Rectal smooth muscle tissue (tissue), 1 donor: ENCODE measurements around the gene LCT.

Source experiments
- H3K27ac ChIP-seq: one replicate; pipeline ENCODE4 v1.7.0; 2013; ENCODE audit warnings: low read depth, low read length, inconsistent platforms
- H3K27me3 ChIP-seq: one replicate; pipeline ENCODE4 v1.7.0; 2013; ENCODE audit warnings: low read length; ENCODE audit not compliant: control insufficient read depth, insufficient read depth
- H3K36me3 ChIP-seq: one replicate; pipeline ENCODE4 v1.7.0; 2013; ENCODE audit warnings: low read length; ENCODE audit not compliant: control insufficient read depth, insufficient read depth
- H3K4me1 ChIP-seq: one replicate; pipeline ENCODE4 v1.7.0; 2013; ENCODE audit warnings: low read length; ENCODE audit not compliant: control insufficient read depth, insufficient read depth
- H3K4me3 ChIP-seq: one replicate; pipeline ENCODE4 v1.7.0; 2013; ENCODE audit warnings: low read length
- H3K9ac ChIP-seq: one replicate; pipeline ENCODE4 v1.7.0; 2013; ENCODE audit warnings: low read length

Gene LCT

DNA sequence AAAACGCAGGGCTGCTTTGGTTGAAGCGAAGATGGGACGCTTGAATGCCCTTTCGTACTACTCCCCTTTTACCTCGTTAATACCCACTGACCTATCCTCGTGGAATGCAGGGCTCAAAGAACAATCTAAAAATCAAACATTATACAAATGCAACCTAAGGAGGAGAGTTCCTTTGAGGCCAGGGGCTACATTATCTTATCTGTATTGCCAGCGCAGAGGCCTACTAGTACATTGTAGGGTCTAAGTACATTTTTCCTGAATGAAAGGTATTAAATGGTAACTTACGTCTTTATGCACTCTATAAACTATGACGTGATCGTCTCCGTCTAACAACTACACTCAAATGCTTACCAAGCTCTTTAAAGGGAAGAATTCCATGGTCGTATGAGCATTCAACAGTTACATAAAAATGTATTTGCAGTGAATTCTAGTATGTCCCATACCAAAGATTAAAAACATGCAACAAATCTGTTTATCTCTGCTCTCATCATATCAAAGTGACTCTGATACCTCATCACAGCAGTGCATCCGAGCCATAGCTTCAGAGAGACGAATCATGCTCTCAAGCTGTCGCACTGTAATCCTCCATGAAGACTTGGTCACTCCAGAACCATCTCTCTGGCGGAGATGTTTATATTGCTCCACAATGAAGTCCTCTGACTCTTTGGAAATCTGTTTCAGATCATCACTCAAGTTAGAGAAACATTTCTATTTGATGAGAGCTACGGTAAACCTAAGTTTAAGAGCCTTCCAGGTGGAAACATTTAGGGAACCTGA is 14.1 kb upstream of the LCT start:
- peaks cover 6% of the 10 kb centered on the region for H3K36me3 ChIP-seq
- H3K4me1 ChIP-seq, result no peaks in the 10 kb centered on the region
- H3K27ac ChIP-seq, result no peak overlapping the region
- no peak overlapping the region for H3K9ac ChIP-seq
- H3K27me3 ChIP-seq, result no peaks in the 10 kb centered on the region
- H3K4me3 ChIP-seq, result no peak overlapping the region

DNA sequence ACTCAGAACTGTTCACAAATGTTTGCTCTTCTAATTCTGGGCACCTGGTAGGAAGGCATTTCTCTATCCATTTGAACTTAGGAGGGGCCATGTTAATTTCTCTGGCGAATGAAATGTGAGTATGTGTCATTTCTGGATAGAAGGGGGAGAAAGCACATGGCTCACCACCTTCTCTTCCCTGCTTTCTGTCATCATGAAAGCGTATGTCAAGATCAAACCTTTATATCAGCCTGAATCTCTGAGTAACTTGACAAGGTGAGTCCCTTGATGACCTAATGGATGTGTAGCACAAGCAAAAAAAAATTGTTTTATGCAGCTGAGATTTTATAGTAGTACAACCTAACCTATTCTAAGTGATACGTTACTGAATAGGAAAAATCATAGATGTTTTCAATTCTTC is 12.1 kb upstream of the LCT start:
- H3K27ac ChIP-seq, result no peak overlapping the region
- H3K4me3 ChIP-seq, result no peak overlapping the region
- H3K36me3 ChIP-seq, result peaks cover 6% of the 10 kb centered on the region
- H3K4me1 ChIP-seq, result no peaks in the 10 kb centered on the region
- no peaks in the 10 kb centered on the region for H3K27me3 ChIP-seq
- no peak overlapping the region for H3K9ac ChIP-seq

DNA sequence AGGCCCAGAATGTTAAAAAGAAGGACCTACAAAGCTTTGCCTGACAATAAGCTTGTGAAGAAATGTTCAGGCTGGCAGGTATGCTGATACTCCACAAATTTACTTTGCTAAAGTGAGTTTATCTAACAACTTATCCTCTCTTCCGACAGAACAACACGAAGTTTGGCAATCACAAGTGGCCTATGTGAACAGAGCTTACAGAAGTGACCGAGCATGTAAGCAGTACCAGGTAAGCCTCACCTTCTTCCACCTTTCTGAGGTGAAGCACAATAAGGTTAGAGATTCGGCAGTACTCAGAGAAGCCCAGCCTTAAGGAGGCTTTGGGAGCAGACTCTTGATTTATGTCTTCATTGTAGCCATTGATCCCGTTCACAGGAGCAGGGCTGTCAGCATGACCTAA is 9.0 kb upstream of the LCT start:
- H3K9ac ChIP-seq, result no peak overlapping the region
- no peak overlapping the region for H3K4me3 ChIP-seq
- peaks cover 10% of the 10 kb centered on the region for H3K36me3 ChIP-seq
- no peak overlapping the region for H3K27ac ChIP-seq
- no peaks in the 10 kb centered on the region for H3K4me1 ChIP-seq
- H3K27me3 ChIP-seq, result no peaks in the 10 kb centered on the region

DNA sequence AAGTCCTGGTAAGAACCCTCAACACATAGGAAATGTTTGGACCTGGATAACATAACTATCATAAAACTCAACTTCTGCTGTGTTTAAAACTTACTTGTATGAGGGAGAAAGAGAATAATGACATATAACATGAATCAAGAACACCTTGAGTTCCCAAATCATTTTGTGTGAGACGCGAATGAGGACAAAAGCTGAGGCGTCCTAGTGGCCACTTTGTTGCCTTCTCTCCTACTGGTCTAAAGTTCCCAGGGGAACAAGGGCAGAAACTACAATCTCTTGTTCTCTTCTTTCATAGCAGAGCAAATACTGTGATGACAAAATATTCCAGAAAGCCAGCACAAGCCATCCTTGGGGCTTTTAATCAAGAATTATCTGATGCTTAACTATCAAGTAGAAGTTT is 8.3 kb upstream of the LCT start:
- Histone ChIP-seq H3K36me3 (peaks cover 10% of the 10 kb centered on the region), H3K4me3 (no peak overlapping the region), H3K9ac (no peak overlapping the region), H3K4me1 (no peaks in the 10 kb centered on the region), H3K27ac (no peak overlapping the region), H3K27me3 (no peaks in the 10 kb centered on the region)

DNA sequence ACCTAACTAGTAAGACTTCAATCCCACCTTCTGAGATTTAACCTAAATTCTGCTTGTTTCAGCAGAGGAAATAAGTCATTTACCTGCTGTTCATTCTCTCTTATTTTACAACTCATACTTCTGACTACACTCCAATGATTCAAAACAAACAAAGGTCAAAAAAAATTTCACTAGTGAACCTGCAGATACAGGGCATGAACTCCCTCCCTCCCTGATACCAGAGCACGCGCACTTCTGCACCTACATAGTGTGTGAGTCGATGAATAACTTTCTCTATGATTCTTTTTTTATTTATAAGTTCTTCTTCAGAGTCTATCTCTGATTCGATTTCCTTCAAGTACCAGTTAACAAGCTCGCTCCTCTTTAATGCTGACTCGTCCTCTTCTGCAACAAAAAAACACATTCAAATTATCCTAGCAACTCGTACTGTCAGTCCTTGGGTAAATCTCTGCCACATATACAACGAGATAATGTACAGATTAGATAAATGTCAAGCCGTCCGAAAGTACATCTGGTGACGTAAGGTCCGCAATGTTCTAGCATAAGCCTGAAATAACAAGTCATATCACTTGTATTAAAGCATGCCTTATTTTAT is 7.4 kb upstream of the LCT start:
- Histone ChIP-seq H3K4me1 (no peaks in the 10 kb centered on the region), H3K36me3 (peaks cover 10% of the 10 kb centered on the region), H3K4me3 (no peak overlapping the region), H3K27ac (no peak overlapping the region), H3K9ac (no peak overlapping the region), H3K27me3 (no peaks in the 10 kb centered on the region)

DNA sequence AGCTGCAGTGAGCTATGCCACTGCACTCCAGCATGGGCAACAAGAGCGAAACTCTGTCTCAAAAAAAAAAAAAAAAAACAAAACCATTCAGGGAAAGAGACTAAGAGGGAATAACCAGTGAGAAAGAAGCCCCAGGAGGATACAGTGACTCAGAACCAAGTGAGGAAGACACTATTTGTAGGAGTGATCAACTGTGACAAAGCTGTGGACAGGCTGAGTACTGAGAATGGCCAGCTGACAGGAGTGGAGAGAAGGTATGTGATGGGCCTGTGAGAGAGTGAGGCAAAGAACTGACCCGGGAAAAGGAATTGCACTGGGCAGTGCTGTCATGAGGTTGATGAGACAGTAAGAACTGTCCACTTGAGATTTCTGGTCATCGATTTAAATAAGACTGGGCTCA is 6.7 kb upstream of the LCT start:
- Histone ChIP-seq H3K9ac (no peak overlapping the region), H3K4me3 (no peak overlapping the region), H3K36me3 (peaks cover 7% of the 10 kb centered on the region), H3K27me3 (no peaks in the 10 kb centered on the region), H3K4me1 (no peaks in the 10 kb centered on the region), H3K27ac (no peak overlapping the region)

DNA sequence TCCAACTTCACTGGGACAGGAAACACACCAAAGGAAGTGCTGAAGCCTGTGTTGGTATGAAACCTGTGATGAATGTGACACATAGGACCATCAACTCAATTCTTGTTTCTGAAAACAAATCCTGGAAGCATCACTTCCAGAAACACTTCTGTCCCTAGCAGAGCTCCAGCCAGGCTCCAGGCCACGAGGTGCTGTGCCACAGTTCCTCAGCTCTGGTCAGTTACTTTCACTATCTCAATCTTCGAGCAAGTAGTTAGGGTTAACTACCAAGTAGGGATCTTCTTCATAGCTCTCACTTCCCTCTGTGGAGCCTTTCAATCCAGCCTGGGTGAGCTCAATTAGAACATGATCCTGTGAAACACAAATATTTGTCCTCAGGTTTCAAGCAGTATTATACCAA is 3.6 kb upstream of the LCT start:
- no peak overlapping the region for H3K27ac ChIP-seq

DNA sequence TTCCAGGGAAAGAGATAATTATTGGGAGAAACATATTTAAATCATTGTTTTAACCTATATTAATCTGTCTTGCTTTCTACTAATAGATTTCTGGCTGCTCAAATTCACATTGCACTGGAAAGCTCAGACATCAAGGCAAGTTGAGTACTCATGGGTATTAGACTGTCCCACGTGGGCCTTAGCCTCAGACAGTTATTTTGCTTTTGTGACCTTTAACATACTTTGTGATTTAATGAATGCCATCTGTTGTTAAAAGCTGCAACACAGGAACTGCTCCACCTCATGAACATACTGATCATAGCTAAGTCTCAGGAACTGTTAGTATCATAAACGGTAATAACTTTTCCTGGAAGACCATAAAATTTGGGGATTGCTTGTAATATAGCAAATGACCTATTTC is 2.7 kb upstream of the LCT start:
- Histone ChIP-seq H3K27ac (no peak overlapping the region), H3K27me3 (no peaks in the 10 kb centered on the region), H3K9ac (no peak overlapping the region), H3K4me1 (no peaks in the 10 kb centered on the region), H3K36me3 (peaks cover 7% of the 10 kb centered on the region), H3K4me3 (no peak overlapping the region)

More for the DNA sequence above, 3.6 kb upstream of the LCT start:
- Histone ChIP-seq H3K9ac (no peak overlapping the region), H3K4me3 (no peak overlapping the region), H3K27me3 (no peaks in the 10 kb centered on the region), H3K36me3 (peaks cover 7% of the 10 kb centered on the region), H3K4me1 (no peaks in the 10 kb centered on the region)

DNA sequence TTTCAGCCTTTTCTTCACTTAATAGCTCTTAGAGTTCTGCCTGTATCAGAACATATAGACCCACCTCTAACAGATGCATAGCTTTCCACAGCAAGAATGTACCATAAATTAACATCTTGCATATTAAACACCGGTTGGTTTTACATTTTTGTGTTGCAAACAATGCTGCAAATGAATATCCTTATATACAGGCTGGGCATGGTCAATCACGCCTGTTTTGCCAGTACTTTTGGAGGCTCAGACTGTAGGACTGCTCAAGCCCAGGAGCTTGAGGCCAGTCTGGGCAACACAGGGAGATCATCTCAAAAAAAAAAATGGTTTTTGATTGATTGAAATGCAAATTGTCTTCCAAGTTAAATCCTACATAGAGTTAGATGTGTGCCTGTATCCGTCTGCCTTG is 1.5 kb upstream of the LCT start:
- Histone ChIP-seq H3K4me1 (no peaks in the 10 kb centered on the region), H3K4me3 (no peak overlapping the region), H3K36me3 (peaks cover 4% of the 10 kb centered on the region), H3K27ac (no peak overlapping the region), H3K27me3 (no peaks in the 10 kb centered on the region), H3K9ac (no peak overlapping the region)

DNA sequence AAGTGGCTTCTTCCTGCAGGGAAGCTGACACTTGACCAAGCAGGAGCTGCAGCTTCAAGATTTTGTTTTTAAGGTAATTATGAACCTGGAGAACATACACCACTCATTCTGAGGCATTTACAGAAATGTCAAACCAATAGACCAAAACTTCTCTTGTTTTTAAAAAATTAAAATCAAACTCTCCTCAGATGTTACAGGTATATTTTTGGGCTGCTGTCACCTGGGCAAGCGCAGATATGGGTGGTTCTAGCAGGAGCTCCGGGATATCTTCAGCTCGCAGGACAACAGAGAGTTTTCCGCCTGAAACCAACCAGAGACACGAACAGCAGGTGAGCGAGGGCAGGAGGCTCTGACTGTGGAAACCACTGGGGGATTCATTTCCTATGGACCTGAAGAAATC is 4.1 kb downstream of the LCT start:
- Histone ChIP-seq H3K27me3 (no peaks in the 10 kb centered on the region), H3K4me3 (no peak overlapping the region), H3K36me3 (no peaks in the 10 kb centered on the region), H3K27ac (no peak overlapping the region), H3K9ac (no peak overlapping the region), H3K4me1 (no peaks in the 10 kb centered on the region)

DNA sequence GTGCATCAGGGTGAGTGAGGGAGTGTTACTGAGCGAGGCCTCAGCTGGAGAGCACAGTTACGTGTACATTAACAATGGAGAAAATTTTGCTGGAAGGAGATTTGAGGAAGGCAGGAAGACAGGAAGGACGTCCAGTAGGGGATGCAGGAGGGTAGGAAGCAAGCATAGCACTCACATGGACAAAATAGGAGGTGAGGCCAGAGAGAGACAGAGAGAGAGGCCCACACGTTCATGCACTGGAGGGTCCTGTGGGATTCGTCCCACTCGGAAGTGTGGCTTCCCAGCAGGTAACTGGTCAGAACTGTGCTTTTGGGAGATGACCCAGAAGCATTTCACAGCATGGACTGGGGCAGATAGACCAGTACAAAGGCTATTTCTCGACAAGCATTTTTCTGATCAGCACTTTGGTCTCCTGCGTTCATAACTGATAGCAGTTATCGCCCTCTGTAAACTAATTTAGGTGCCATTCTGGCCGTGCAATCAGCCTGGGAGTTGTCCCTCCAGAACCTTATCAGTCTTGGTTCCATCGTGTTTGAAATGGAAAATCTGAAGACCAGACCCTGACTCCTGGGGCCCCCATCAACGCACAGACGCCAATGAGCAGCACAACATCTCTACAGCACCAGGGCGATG is 5.7 kb downstream of the LCT start:
- Histone ChIP-seq H3K4me3 (no peak overlapping the region), H3K4me1 (no peaks in the 10 kb centered on the region), H3K27me3 (no peaks in the 10 kb centered on the region), H3K9ac (no peak overlapping the region), H3K27ac (no peak overlapping the region), H3K36me3 (no peaks in the 10 kb centered on the region)

DNA sequence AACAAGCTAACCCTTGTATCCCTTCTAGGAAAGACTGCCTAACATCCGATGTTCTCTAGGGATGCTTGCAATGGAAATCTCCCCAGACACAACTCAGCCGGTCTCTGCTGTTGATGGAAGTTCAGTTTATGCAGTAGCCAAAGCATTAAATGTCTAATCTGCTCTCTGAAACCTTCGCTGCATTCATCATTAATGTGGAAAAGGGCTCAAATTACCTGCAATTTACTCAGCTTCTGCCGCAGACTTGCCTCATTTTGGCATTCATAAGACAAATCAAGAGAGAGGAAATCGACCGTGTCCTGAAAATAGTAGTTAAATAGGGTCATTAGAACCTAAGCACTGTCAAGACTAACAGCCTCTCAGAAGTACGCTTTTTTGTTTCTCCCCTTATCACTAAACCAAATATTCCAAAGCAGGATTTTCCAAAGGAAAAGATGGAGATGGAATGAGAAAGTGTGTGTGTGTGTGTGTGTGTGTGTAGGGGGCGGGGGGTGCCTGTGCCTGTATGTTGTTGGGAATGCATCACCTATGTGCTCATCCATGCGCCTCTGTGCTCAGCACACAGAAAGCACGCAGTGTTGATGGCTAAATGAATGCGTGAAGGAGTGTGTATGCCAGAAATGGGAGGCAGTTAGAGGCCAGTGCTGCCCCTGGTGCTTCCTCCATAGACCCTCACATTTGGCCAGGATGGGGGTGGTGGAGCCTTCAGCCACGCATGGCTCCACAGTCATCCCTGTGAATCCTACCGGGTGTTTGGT is 7.4 kb downstream of the LCT start:
- Histone ChIP-seq H3K4me3 (no peak overlapping the region), H3K27ac (no peak overlapping the region), H3K36me3 (no peaks in the 10 kb centered on the region), H3K27me3 (no peaks in the 10 kb centered on the region), H3K9ac (no peak overlapping the region), H3K4me1 (no peaks in the 10 kb centered on the region)
